Astrocyte of the spinal cord (primary cell): ENCODE data around the gene ACOT11.

ENCODE experiments used
- DNase-seq: peaks from one replicate; pipeline ENCODE4 v3.0.0; 2011; ENCODE audit warnings: low read depth, low spot score
- H3K4me3 ChIP-seq: 2 replicates; pipeline ENCODE4 v1.5.1; 2011; ENCODE audit warnings: low read depth, mild to moderate bottlenecking, low read length, moderate library complexity
- CTCF ChIP-seq: IDR thresholded peaks from 2 replicates; pipeline ENCODE4 v1.5.1; 2012; ENCODE audit warnings: low read depth, mild to moderate bottlenecking, low read length, inconsistent platforms
- in situ Hi-C: cut with HindIII; loops from 2 replicates; pipeline ENCODE4 v1.10.0; 2017; ENCODE audit warnings: low sequenced_read_pairs

ACOT11 gene

GRCh38 chr1:54651608-54652007, 103.6 kb downstream of the ACOT11 start:
- no peak for DNase-seq
- no peak overlapping the region for H3K4me3 ChIP-seq
- no peak for TF ChIP-seq CTCF
- in situ Hi-C loops: no loop called here

- no peak overlapping the region for H3K4me3 ChIP-seq
- no peak for TF ChIP-seq CTCF
- in situ Hi-C loops: no loop called here
- DNase-seq: no peak
These were observed 104.1 kb downstream of the ACOT11 start for GRCh38 chr1:54652168-54652567.

- no peak overlapping the region for H3K4me3 ChIP-seq
- in situ Hi-C loops: no loop called here
- TF ChIP-seq CTCF: no peak
- no peak for DNase-seq
These were observed 105.0 kb downstream of the ACOT11 start for GRCh38 chr1:54653036-54653435.

GRCh38 chr1:54658164-54658913, 110.3 kb downstream of the ACOT11 start:
- no peak for DNase-seq
- in situ Hi-C loops: no loop called here
- H3K4me3 ChIP-seq: no peak overlapping the region
- no peak for TF ChIP-seq CTCF
